GM21576 (cell line): Measurements from ENCODE around the gene PLXNA3.

Experiments used
- ATAC-seq: cut with Tn5 transposase; IDR thresholded peaks from one replicate; pipeline ENCODE4 v1.9.1; 2021; ENCODE audit warnings: mild to moderate bottlenecking, moderate library complexity; ENCODE audit not compliant: unreplicated experiment

Gene PLXNA3

GRCh38 chrX:154458116-154458953, at the start of gene PLXNA3:
Gene PLXNA3, plus strand, starts transcription at chrX:154458281. Its CDS starts 1,903 bp downstream, at chrX:154460184.
- ATAC-seq, result peak; percentile 50

GRCh38 chrX:154408659-154409221, 49.3 kb upstream of the PLXNA3 start:
- no peak for ATAC-seq

GRCh38 chrX:154409222-154409871, 48.7 kb upstream of the PLXNA3 start, which contains the start of gene DNASE1L1:
Gene DNASE1L1, minus strand, starts transcription at chrX:154409254. Its CDS starts 3,686 bp downstream, at chrX:154405568.
- peak; percentile 42 for ATAC-seq

- ATAC-seq, result peak; percentile 46
Measured at GRCh38 chrX:154411981-154412340, 46.1 kb upstream of the PLXNA3 start.

DNA sequence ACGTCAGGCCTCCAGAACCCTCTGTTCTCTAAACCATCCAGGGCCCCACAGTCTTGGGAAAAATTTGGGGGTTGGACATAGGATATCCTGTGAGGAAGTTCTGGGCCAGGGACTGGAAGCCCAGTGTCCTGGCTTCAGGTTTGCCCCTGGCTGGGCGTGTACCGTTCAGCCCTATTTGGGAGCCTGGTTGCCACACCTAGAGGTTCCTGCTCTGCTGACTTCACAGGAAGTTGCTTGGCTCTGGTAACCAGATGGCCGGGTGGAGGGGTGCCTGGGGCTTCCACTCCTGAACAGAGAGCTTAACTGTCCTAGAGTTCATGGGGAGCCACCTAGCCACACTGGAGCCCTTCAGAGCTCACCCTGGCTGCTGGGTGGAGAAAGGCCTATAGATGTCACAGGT, 45.6 kb upstream of the PLXNA3 start:
- no peak for ATAC-seq

- no peak for ATAC-seq
Measured at GRCh38 chrX:154413142-154413541, 44.9 kb upstream of the PLXNA3 start.

GRCh38 chrX:154417157-154417556, 40.9 kb upstream of the PLXNA3 start:
- ATAC-seq, result no peak

GRCh38 chrX:154419189-154419588, 38.9 kb upstream of the PLXNA3 start:
- no peak for ATAC-seq

- ATAC-seq, result no peak
Measured at GRCh38 chrX:154419688-154420401, 38.2 kb upstream of the PLXNA3 start.

- no peak for ATAC-seq
Measured at GRCh38 chrX:154420402-154420756, 37.7 kb upstream of the PLXNA3 start.

DNA sequence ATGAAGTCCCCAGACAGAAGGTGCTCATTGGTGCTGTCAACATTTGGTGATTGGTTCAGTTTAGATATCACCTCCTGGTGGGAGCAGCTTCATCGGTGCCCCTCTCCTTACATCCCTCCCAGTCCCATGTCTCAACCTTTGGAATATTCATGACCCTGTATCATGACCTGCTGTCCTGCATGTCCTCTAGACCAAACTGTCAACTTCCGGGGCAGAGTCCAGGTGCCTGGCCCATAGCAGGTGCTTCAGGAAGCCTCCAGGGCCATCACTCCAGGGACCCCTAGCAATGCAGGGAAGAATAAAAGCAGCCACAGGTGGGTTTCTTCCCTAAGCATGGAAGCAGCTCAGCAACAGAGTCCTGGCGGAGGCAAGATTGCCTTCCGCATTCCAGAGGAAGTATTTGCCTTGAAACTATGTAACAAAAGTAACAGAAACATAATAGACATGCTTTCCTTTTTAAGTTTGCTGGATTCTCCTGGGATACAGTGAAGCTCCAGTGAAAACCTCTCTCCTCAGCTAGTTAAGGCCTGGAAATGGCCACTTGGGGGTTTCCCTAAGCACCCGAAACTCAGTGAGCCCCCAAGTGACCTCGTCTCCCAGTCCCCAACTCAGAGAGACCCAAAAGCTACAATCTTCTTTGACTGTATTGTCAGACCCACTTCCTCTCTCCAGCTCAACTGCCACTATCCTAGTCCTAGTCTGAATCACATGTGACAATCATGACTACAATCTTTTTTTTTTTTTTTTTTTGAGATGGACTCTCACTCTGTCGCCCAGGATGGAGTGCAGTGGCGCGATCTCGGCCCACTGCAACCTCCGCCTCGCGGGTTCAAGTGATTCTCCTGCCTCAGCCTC, 30.9 kb upstream of the PLXNA3 start:
- ATAC-seq, result no peak

DNA sequence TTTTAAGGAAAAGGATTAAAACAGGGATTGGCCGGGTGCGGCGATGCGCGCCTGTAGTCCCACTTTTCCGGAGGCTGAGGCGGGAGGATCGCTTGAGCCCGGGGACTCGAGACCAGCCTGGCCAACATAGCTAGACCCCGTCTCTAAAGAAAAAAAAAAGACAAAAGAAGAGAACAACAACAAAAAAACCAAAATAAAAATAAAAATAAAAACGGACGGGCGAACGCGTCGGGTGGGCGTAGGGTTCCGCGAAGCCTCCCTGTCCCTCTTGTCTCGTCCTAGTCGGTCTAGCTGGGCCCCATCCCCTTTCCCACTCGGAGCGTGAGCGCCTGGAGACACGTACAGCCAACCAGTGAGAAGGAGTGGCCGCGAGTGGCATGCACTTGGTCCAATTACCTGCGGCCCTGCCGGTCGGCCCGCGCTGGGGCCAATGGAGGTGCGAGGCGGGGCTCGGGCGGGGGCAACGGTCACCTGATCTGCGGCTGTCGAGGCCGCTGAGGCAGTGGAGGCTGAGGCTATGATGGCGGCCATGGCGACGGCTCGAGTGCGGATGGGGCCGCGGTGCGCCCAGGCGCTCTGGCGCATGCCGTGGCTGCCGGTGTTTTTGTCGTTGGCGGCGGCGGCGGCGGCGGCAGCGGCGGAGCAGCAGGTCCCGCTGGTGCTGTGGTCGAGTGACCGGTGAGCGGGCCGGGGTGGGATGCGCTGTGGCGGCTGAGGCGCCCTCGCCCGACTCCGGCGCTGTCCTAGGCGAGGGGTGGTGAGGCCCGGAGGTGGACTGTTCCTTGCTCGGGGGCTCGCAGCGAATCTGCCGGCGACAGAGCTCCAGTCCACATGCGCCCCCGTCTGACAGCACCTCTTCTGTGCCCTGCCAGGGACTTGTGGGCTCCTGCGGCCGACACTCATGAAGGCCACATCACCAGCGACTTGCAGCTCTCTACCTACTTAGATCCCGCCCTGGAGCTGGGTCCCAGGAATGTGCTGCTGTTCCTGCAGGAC, 29.6 kb upstream of the PLXNA3 start, which contains the start of gene ATP6AP1:
Gene ATP6AP1 (plus strand): TSS at position 502 of the 996 bp plus-strand sequence. CDS start 16 bp downstream, at position 518.
- peak; percentile 95 for ATAC-seq

GRCh38 chrX:154429711-154430110, 28.4 kb upstream of the PLXNA3 start:
- ATAC-seq, result no peak

DNA sequence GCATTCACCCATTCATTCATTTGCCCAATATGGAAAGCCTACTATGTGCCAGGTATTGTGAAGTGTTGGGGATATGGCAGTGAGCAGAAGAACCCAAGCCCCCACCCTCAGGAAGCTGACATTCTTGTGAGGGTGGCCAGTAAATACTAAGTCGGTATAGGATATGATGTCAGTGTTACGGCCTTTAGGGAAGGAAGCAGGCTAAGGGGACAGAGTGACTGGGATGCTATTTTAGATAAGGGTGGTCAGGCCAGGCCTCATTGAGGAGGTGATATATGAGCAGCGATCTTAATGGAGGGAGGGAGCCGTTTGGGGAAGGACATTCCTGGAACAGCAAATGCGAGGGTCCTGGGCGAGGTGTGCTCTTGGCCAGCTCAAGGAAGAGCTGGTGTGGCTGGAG, 27.6 kb upstream of the PLXNA3 start:
- no peak for ATAC-seq

DNA sequence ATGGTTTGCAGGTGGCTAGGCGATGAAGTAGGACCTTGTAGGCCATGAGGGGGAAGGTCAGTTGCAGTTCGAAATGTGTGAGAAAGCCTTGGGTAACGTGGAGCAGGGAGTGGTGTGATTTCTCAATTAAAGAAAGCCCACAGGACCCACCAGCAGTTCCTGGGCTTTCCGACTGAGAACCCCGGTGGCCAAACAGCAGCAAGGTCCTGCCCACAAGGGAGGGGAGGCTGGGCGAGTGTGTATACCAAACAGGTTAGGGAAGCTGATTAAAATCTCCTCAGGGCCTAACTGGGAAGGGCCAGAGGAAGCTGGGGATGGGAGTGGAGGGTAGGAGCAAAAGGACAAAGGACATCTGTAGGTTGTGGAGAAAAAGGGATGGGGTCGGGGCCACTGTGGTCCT, 27.2 kb upstream of the PLXNA3 start:
- no peak for ATAC-seq

GRCh38 chrX:154431341-154431740, 26.7 kb upstream of the PLXNA3 start:
- no peak for ATAC-seq

DNA sequence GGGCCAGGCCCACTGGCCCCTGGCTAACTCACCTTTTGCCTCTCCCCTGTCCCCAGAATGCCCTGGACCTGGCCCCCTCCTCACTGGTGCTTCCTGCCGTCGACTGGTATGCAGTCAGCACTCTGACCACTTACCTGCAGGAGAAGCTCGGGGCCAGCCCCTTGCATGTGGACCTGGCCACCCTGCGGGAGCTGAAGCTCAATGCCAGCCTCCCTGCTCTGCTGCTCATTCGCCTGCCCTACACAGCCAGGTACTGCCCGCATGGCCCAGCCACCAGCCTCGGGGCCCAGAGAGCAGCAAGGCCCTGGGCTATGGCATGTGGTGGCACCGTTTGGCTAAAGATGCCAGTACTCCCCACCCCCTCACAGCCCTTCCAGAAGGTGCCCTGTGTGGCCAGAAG, 25.9 kb upstream of the PLXNA3 start:
- ATAC-seq, result no peak

GRCh38 chrX:154433605-154434004, 24.5 kb upstream of the PLXNA3 start:
- no peak for ATAC-seq
